Endothelial cell of umbilical vein (primary cell): ENCODE measurements around the gene PPM1N. TPM values are rescaled to one million over a fixed set of nuclear protein-coding genes. Genes with fewer than 3 reads are reported as not detected.

ENCODE experiments used
- BruUV-seq: library from RNA; stranded (reverse); fragments of 400-500 nt; replicated peaks from 2 replicates; lab custom pipeline; 2021; lab: Mats Ljungman, UMichigan
- CTCF ChIA-PET: fragments of 300-600, 350-600 bp; sonication (Branson Sonifier 250); formaldehyde crosslinking; loops from one replicate; lab custom pipeline; 2021; ENCODE audit warnings: antibody characterized with exemption, inconsistent platforms; lab: Charles Lee
- POLR2A ChIA-PET: fragments of 300-600, 350-600 bp; sonication (Branson Sonifier 250); formaldehyde crosslinking; loops from one replicate; lab custom pipeline; 2021; ENCODE audit warnings: antibody characterized with exemption, inconsistent platforms; lab: Charles Lee
- DNase-seq: peaks from one replicate; pipeline ENCODE4 v3.0.0-alpha.2; 2011; ENCODE audit warnings: low read depth, low spot score
- FAIRE-seq: peaks from 2 replicates; lab custom pipeline; 2011; peaks lifted over from hg19 to GRCh38; lab: Jason Lieb, UNC
- H2AFZ ChIP-seq: 2 replicates; pipeline ENCODE4 v1.6.0; 2012; ENCODE audit warnings: low read depth, low read length, control low read depth, inconsistent platforms
- H3K27ac ChIP-seq: 2 replicates; pipeline ENCODE4 v1.5.1; 2011; ENCODE audit warnings: low read depth, mild to moderate bottlenecking, control low read depth, low read length, moderate library complexity; ENCODE audit not compliant: insufficient read depth
- H3K27me3 ChIP-seq, 2 experiments: 2 replicates each; pipeline versions ENCODE4 v1.6.0 to v1.6.1; 2011; ENCODE audit warnings: low read length in 2 of 2, mixed read lengths in 1 of 2; ENCODE audit not compliant: control insufficient read depth in 2 of 2, insufficient read depth in 2 of 2
- H3K36me3 ChIP-seq, 2 experiments: 2 replicates in 1 of 2; 3 replicates in 1 of 2; pipeline ENCODE4 v1.5.1; 2011; ENCODE audit warnings: low read length in 2 of 2, mild to moderate bottlenecking in 1 of 2, moderate library complexity in 1 of 2; ENCODE audit not compliant: control insufficient read depth in 2 of 2, insufficient read depth in 2 of 2; ENCODE audit errors: extremely low read depth in 1 of 2
- H3K4me1 ChIP-seq: 3 replicates; pipeline ENCODE4 v1.5.1; 2011; ENCODE audit warnings: mild to moderate bottlenecking, low read length; ENCODE audit not compliant: control insufficient read depth, insufficient read depth; ENCODE audit errors: extremely low read depth
- H3K4me2 ChIP-seq: 2 replicates; pipeline ENCODE4 v1.6.1; 2011; ENCODE audit warnings: low read length, control low read depth, mixed read lengths; ENCODE audit not compliant: insufficient read depth
- H3K4me3 ChIP-seq, 3 experiments: fragments of 200-600 bp in 1 of 3; sonication (generic), shearing (Covaris generic) in 1 of 3; replicated peaks in 1 of 3; 2 replicates each; pipeline ENCODE4 v1.5.1; 2011 to 2016; ENCODE audit warnings: control low read depth in 3 of 3, low read length in 3 of 3, mild to moderate bottlenecking in 2 of 3, inconsistent platforms in 1 of 3, low read depth in 1 of 3, moderate library complexity in 1 of 3; ENCODE audit not compliant: insufficient read depth in 1 of 3
- H3K79me2 ChIP-seq: 2 replicates; pipeline ENCODE4 v1.6.0; 2012; ENCODE audit warnings: low read length, inconsistent platforms; ENCODE audit not compliant: control insufficient read depth, insufficient read depth
- H3K9ac ChIP-seq: replicated peaks from 2 replicates; pipeline ENCODE3; 2011; ENCODE audit warnings: low read length, control low read depth; ENCODE audit not compliant: insufficient read depth; ENCODE audit errors: extremely low read depth
- H3K9me1 ChIP-seq: replicated peaks from 3 replicates; pipeline ENCODE4 v1.6.0; 2011; ENCODE audit warnings: mild to moderate bottlenecking, low read length; ENCODE audit not compliant: control insufficient read depth, insufficient read depth; ENCODE audit errors: extremely low read depth
- H3K9me3 ChIP-seq: replicated peaks from 2 replicates; pipeline ENCODE4 v1.5.1; 2012; ENCODE audit warnings: low read length, inconsistent platforms; ENCODE audit not compliant: control insufficient read depth, insufficient read depth
- H4K20me1 ChIP-seq: replicated peaks from 2 replicates; pipeline ENCODE3; 2011; ENCODE audit warnings: mild to moderate bottlenecking, low read length; ENCODE audit not compliant: control insufficient read depth, insufficient read depth; ENCODE audit errors: extremely low read depth
- CTCF ChIP-seq, 2 donors: IDR thresholded peaks; 1 replicate in 1 of 2; 2 replicates in 1 of 2; pipeline ENCODE4 v1.5.1; 2011; ENCODE audit warnings: low read length in 2 of 2, mild to moderate bottlenecking in 2 of 2, moderate library complexity in 2 of 2, control low read depth in 1 of 2, inconsistent platforms in 1 of 2, low read depth in 1 of 2; ENCODE audit not compliant: insufficient read depth in 1 of 2; ENCODE audit errors: extremely low read depth in 1 of 2
- EZH2 ChIP-seq: IDR thresholded peaks from 2 replicates; pipeline ENCODE4 v1.6.1; 2012; ENCODE audit warnings: borderline replicate concordance, low read depth, mild to moderate bottlenecking, moderate library complexity, low read length, inconsistent platforms; ENCODE audit not compliant: severe bottlenecking
- FOS ChIP-seq: IDR thresholded peaks from 2 replicates; pipeline ENCODE4 v1.6.1; 2011; ENCODE audit warnings: mild to moderate bottlenecking, low read length, moderate library complexity, borderline replicate concordance; ENCODE audit not compliant: insufficient read depth
- GATA2 ChIP-seq: IDR thresholded peaks from 2 replicates; pipeline ENCODE4 v1.7.0; 2011; ENCODE audit warnings: low read depth, mild to moderate bottlenecking, moderate library complexity, mixed read lengths, low read length; ENCODE audit not compliant: insufficient read length, insufficient read depth
- JUN ChIP-seq: IDR thresholded peaks from 2 replicates; pipeline ENCODE4 v1.6.1; 2011; ENCODE audit warnings: borderline replicate concordance, low read depth; ENCODE audit not compliant: insufficient read length, insufficient read depth
- MAX ChIP-seq: IDR thresholded peaks from 2 replicates; pipeline ENCODE4 v1.6.1; 2011; ENCODE audit not compliant: insufficient read depth, insufficient read length
- MYC ChIP-seq: IDR thresholded peaks from one replicate; pipeline ENCODE4 v1.6.1; 2011; ENCODE audit warnings: mild to moderate bottlenecking, low read depth, low read length
- POLR2A ChIP-seq: IDR thresholded peaks from 2 replicates; pipeline ENCODE4 v1.6.1; 2012; ENCODE audit warnings: low read depth, mild to moderate bottlenecking, control low read depth, low read length
- POLR2AphosphoS5 ChIP-seq: IDR thresholded peaks from 2 replicates; pipeline ENCODE4 v1.6.1; 2012; ENCODE audit warnings: low read depth, mild to moderate bottlenecking, control low read depth, low read length, moderate library complexity; ENCODE audit not compliant: insufficient read depth
- dilution Hi-C: fragments of 300-500 bp; cut with MboI; formaldehyde crosslinking; loops from one replicate; pipeline ENCODE4 v1.15.0; 2019; ENCODE audit warnings: low sequenced_read_pairs; ENCODE audit not compliant: extremely low pct_ligation_motif_present
- intact Hi-C: fragments of 100-400 bp; cut with micrococcal nuclease; formaldehyde crosslinking; loops from one replicate; pipeline ENCODE4 v1.10.0; 2022
- polyA plus RNA-seq, 4 experiments: library from polyadenylated mRNA; depleted of rRNA in 3 of 4; stranded (reverse) in 3 of 4; unstranded in 1 of 4; fragments of >200 nt; gene quantifications; 2 replicates each; pipeline versions ENCODE4 v1.2.1 to v1.2.3, GENCODE V29; 2011 to 2012; ENCODE audit warnings: missing spikeins in 1 of 4
- total RNA-seq: library from RNA; stranded (reverse); gene quantifications from 2 replicates; pipeline ENCODE4 v1.2.3, GENCODE V29; 2021

The PPM1N gene
- total and polyA plus RNA-seq, 2 donors (not counting 3 experiments of a cell fraction or from before 2014, with no cell fraction given) = 0.40 to 0.48 TPM

- no TSS peak for BruUV-seq
- intact Hi-C loops = no loop called here
- H2AFZ ChIP-seq = no peak overlapping the region
- H3K9ac ChIP-seq = no peak overlapping the region
- no peak for DNase-seq
- ChIA-PET POLR2A (no interaction called here), CTCF (interaction anchor here (1.0 to 9.3 kb wide), 6 partner anchors 9 to 74 kb away, joined by 3 to 891 read pairs (median 4); no protein-coding TSS in a partner anchor)
- no peaks in the 10 kb centered on the region for H3K36me3 ChIP-seq
- TF ChIP-seq GATA2 (no peak), FOS (no peak), POLR2AphosphoS5 (no peak), JUN (no peak), MYC (no peak), CTCF (IDR thresholded peaks at IDR 0.05; ENCODE audit: extremely low read depth in 1 of 2, insufficient read depth in 1 of 2, low read depth in 1 of 2, low read length in 2 of 2) (no peak), POLR2A (no peak), MAX (no peak), EZH2 (no peak)
- no peaks in the 10 kb centered on the region for H4K20me1 ChIP-seq
- FAIRE-seq = no peak
- no peak overlapping the region for H3K27ac ChIP-seq
- peaks cover 3% of the 10 kb centered on the region for H3K4me1 ChIP-seq
- H3K4me3 ChIP-seq = no peak overlapping the region
- H3K4me2 ChIP-seq = no peak overlapping the region
- no peaks in the 10 kb centered on the region for H3K9me3 ChIP-seq
- no peaks in the 10 kb centered on the region for H3K27me3 ChIP-seq
- no peaks in the 10 kb centered on the region for H3K9me1 ChIP-seq
- no peaks in the 10 kb centered on the region for H3K79me2 ChIP-seq
- dilution Hi-C loops = no loop called here
Measured at GRCh38 chr19:45476304-45476703, 21.9 kb upstream of the PPM1N start.
